HL-60 (cell line): ENCODE data around the gene LIPN.

ENCODE experiments used
- DNase-seq, 2 experiments: peaks; one replicate each; pipeline ENCODE4 v3.0.0-alpha.2; 2010 to 2020; ENCODE audit warnings: low read depth in 1 of 2, low spot score in 1 of 2
- H3K27ac ChIP-seq: fragments of 250-450 bp; sonication (Bioruptor Pico); replicated peaks from 2 replicates; pipeline ENCODE4 v1.5.1; 2020; ENCODE audit warnings: mild to moderate bottlenecking, moderate library complexity
- H3K27me3 ChIP-seq: fragments of 250-450 bp; sonication (Bioruptor Pico); 2 replicates; pipeline ENCODE4 v1.5.1; 2021; ENCODE audit warnings: mild to moderate bottlenecking, moderate library complexity; ENCODE audit not compliant: insufficient read depth, poor library complexity, severe bottlenecking
- H3K4me3 ChIP-seq: replicated peaks from 2 replicates; pipeline ENCODE4 v1.5.1; 2011; ENCODE audit warnings: mild to moderate bottlenecking, control low read depth, low read length; ENCODE audit not compliant: insufficient read depth
- CTCF ChIP-seq: IDR thresholded peaks from one replicate; pipeline ENCODE4 v1.5.1; 2011; ENCODE audit warnings: low read length, control low read depth, inconsistent platforms; ENCODE audit not compliant: insufficient read depth
- GABPA ChIP-seq: IDR thresholded peaks from 2 replicates; pipeline ENCODE4 v1.6.1; 2012; ENCODE audit warnings: low read depth
- POLR2AphosphoS5 ChIP-seq: IDR thresholded peaks from 2 replicates; pipeline ENCODE4 v1.6.1; 2012; ENCODE audit warnings: low read depth
- SPI1 ChIP-seq: IDR thresholded peaks from 2 replicates; pipeline ENCODE4 v1.6.1; 2012; ENCODE audit warnings: low read depth, mild to moderate bottlenecking, borderline replicate concordance
- TF ChIP-seq, protein P1 (sequence below): IDR thresholded peaks from 2 replicates; pipeline ENCODE4 v1.6.1; 2012; ENCODE audit warnings: low read depth; ENCODE audit not compliant: insufficient replicate concordance

The LIPN gene

DNA sequence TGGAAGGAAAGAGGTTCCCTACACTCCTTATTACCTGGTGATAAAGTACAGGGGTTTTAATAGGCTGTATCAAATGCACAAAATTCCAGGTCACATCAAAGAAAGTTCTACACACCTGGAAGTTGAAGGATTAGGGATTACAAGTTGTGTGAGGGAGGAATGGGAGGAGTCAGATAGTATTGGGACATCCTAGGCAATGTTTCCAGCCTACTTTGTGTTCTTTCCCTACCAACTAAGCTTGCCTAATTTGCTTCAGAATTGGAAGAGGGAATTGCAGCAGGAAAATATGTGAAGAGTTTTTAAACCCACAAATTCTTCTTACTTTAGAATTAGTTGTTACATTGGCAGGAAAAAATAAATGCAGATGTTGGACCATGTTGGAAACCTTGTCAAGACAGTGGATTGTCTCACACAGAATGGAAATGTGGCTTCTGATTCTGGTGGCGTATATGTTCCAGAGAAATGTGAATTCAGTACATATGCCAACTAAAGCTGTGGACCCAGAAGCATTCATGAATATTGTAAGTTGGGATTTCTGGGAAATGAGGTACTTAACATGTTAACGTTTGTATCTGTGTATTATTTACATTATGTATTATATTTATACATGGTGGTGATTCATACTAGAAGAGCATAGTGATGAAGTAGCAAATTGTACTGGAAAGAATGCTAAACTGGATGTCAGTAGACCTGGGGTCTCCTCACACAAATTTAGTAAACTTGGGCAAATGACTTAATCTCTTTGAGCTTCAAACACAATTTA is 42.9 kb downstream of the LIPN start, which contains the start of gene LIPM:
LIPM (plus strand) TSS at position 208 of the 763 bp plus-strand sequence; CDS start at position 375, 167 bp downstream.
- peaks cover 11% of the 10 kb centered on the region for H3K27me3 ChIP-seq
- TF ChIP-seq, protein P1, sequence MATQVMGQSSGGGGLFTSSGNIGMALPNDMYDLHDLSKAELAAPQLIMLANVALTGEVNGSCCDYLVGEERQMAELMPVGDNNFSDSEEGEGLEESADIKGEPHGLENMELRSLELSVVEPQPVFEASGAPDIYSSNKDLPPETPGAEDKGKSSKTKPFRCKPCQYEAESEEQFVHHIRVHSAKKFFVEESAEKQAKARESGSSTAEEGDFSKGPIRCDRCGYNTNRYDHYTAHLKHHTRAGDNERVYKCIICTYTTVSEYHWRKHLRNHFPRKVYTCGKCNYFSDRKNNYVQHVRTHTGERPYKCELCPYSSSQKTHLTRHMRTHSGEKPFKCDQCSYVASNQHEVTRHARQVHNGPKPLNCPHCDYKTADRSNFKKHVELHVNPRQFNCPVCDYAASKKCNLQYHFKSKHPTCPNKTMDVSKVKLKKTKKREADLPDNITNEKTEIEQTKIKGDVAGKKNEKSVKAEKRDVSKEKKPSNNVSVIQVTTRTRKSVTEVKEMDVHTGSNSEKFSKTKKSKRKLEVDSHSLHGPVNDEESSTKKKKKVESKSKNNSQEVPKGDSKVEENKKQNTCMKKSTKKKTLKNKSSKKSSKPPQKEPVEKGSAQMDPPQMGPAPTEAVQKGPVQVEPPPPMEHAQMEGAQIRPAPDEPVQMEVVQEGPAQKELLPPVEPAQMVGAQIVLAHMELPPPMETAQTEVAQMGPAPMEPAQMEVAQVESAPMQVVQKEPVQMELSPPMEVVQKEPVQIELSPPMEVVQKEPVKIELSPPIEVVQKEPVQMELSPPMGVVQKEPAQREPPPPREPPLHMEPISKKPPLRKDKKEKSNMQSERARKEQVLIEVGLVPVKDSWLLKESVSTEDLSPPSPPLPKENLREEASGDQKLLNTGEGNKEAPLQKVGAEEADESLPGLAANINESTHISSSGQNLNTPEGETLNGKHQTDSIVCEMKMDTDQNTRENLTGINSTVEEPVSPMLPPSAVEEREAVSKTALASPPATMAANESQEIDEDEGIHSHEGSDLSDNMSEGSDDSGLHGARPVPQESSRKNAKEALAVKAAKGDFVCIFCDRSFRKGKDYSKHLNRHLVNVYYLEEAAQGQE = no peak
- no peak for TF ChIP-seq GABPA
- no peak for TF ChIP-seq SPI1
- TF ChIP-seq POLR2AphosphoS5 = no peak
- TF ChIP-seq CTCF = no peak
- no peak within 1 kb of the TSS for H3K27ac ChIP-seq
- no peak for DNase-seq
- H3K4me3 ChIP-seq = no peak within 1 kb of the TSS

DNA sequence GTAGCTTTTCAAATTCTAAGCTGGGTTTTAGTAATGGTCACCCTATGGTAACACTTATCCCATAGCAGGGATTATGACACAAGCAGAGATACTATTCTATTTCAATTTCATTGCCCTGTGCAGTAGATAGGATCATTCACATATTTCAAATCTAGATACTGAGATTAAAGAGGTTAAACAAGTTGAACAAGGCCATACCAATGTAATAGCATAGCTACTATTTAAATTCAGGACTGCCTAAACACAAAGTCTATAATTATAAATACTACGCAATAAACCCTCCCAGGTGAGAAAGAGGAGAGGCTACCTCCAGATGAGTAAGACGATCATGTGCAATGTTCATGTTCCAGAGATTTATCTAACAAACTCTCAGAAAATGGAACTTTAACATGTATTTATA is 43.8 kb downstream of the LIPN start:
- Histone ChIP-seq H3K27me3 (peaks cover 6% of the 10 kb centered on the region), H3K4me3 (no peak overlapping the region), H3K27ac (no peak overlapping the region)
- TF ChIP-seq CTCF (no peak), POLR2AphosphoS5 (no peak), GABPA (no peak), SPI1 (no peak)
- TF ChIP-seq, protein P1 = no peak
- no peak for DNase-seq

GRCh38 chr10:88804083-88804812 is 44.4 kb downstream of the LIPN start:
- no peak overlapping the region for H3K27ac ChIP-seq
- no peak overlapping the region for H3K4me3 ChIP-seq
- H3K27me3 ChIP-seq = peaks cover 6% of the 10 kb centered on the region
- TF ChIP-seq GABPA (no peak), CTCF (no peak), SPI1 (no peak), POLR2AphosphoS5 (no peak)
- TF ChIP-seq, protein P1 = no peak
- no peak for DNase-seq
